GM23248 (cell line): ENCODE results near the gene SLC24A5. TPM values are rescaled to one million over a fixed set of nuclear protein-coding genes. Genes with fewer than 3 reads are reported as not detected.

Experiments used
- DNase-seq: peaks from one replicate; pipeline ENCODE4 v3.0.0-alpha.2; 2015
- H2AFZ ChIP-seq: fragments of 200-600 bp; sonication (generic); 2 replicates; pipeline ENCODE4 v1.6.1; 2016; ENCODE audit warnings: antibody characterized with exemption
- H3F3A ChIP-seq: fragments of 200-600 bp; sonication (generic); 2 replicates; pipeline ENCODE4 v1.6.1; 2016; ENCODE audit warnings: mild to moderate bottlenecking, antibody characterized with exemption, mixed run types; ENCODE audit not compliant: insufficient read depth
- H3K27ac ChIP-seq: fragments of 200-600 bp; sonication (generic); 2 replicates; pipeline ENCODE4 v1.5.1; 2016; ENCODE audit warnings: mild to moderate bottlenecking
- H3K27me3 ChIP-seq: fragments of 200-600 bp; sonication (generic); replicated peaks from 2 replicates; pipeline ENCODE4 v1.6.1; 2016; ENCODE audit warnings: mild to moderate bottlenecking; ENCODE audit not compliant: insufficient read depth
- H3K36me3 ChIP-seq: fragments of 200-600 bp; sonication (generic); 2 replicates; pipeline ENCODE4 v1.6.1; 2016; ENCODE audit warnings: low read depth, mild to moderate bottlenecking
- H3K4me1 ChIP-seq: fragments of 200-600 bp; sonication (generic); 2 replicates; pipeline ENCODE4 v1.6.1; 2016; ENCODE audit warnings: mild to moderate bottlenecking; ENCODE audit not compliant: insufficient read depth
- H3K4me2 ChIP-seq: fragments of 200-600 bp; sonication (generic); one replicate; pipeline ENCODE4 v1.6.1; 2016; ENCODE audit warnings: mild to moderate bottlenecking; ENCODE audit not compliant: unreplicated experiment
- H3K4me3 ChIP-seq: fragments of 200-600 bp; sonication (generic); 2 replicates; pipeline ENCODE4 v1.5.1; 2016; ENCODE audit warnings: mild to moderate bottlenecking
- H3K79me2 ChIP-seq: fragments of 200-600 bp; sonication (generic); 2 replicates; pipeline ENCODE4 v1.6.1; 2016; ENCODE audit warnings: mild to moderate bottlenecking; ENCODE audit not compliant: insufficient read depth
- H3K9ac ChIP-seq: fragments of 200-600 bp; sonication (generic); 2 replicates; pipeline ENCODE4 v1.6.1; 2016; ENCODE audit warnings: mild to moderate bottlenecking
- H3K9me2 ChIP-seq: fragments of 200-600 bp; sonication (generic); 2 replicates; pipeline ENCODE4 v1.6.1; 2016; ENCODE audit warnings: mixed run types, mild to moderate bottlenecking, moderate library complexity; ENCODE audit not compliant: insufficient read depth
- H3K9me3 ChIP-seq: fragments of 200-600 bp; sonication (generic); one replicate; pipeline ENCODE4 v1.6.1; 2017; ENCODE audit warnings: low read depth
- H4K20me1 ChIP-seq: fragments of 200-600 bp; sonication (generic); 2 replicates; pipeline ENCODE4 v1.6.0; 2016; ENCODE audit not compliant: insufficient read depth
- EZH2 ChIP-seq: fragments of 200-600 bp; sonication (generic); IDR thresholded peaks from 2 replicates; pipeline ENCODE4 v1.6.1; 2018; ENCODE audit warnings: antibody characterized with exemption, mild to moderate bottlenecking; ENCODE audit not compliant: insufficient read depth, poor library complexity, severe bottlenecking
- EZH2phosphoT487 ChIP-seq: fragments of 200-600 bp; sonication (generic); IDR thresholded peaks from 2 replicates; pipeline ENCODE4 v1.6.1; 2018; ENCODE audit warnings: antibody characterized with exemption, moderate library complexity, mild to moderate bottlenecking, low read depth; ENCODE audit not compliant: insufficient read depth
- WGBS, 2 experiments: methylation state at CpG; one replicate each; pipeline ENCODE4 v1.1.6; 2015 to 2017; ENCODE audit warnings: low lambda C conversion rate in 2 of 2, low coverage in 1 of 2; ENCODE audit errors: missing lambda C conversion rate in 2 of 2; 5-methylcytosine and 5-hydroxymethylcytosine counted together
- in situ Hi-C: fragments of 300-500 bp; cut with MboI; formaldehyde crosslinking; loops from 2 replicates; pipeline ENCODE4 v1.15.0; 2020
- polyA plus RNA-seq: library from polyadenylated mRNA; unstranded; fragments of >200 nt; fragmentation: Nextera tagmentation; extraction: Ambion mirVana; gene quantifications from 2 replicates; pipeline ENCODE4 v1.2.1, GENCODE V29; 2016
- total RNA-seq: library from RNA; depleted of rRNA; stranded (reverse); fragments of >200 nt; shearing (Covaris generic); gene quantifications from 2 replicates; pipeline ENCODE4 v1.2.3, GENCODE V29; 2014

The SLC24A5 gene
- total and polyA plus RNA-seq, 2 experiments from 2014 or later, result not detected

DNA sequence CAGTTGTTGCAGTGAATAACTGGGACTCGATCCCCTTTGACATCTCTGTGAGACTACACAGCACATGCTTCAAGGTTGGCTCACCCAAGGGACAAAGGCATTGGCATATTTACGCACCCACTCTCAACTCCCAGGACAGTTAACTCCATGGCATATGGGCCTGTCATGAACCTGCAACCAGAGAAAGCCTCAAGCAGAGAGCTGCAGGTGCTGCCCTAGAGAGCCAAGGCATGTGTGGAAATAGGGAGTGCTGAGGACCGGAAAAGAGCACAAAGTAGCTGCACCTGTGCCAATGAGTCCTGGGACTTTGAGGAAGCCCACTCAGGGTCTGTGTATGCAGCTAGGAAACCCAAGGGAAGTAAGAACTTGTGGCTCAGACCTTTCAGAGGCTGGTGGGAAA, 32.9 kb upstream of the SLC24A5 start:
- in situ Hi-C loops, result no loop called here
- 57 to 60% methylated on average over 3 of the region's 3 CpGs for WGBS, 2 experiments
- TF ChIP-seq EZH2, result no peak
- no peak for TF ChIP-seq EZH2phosphoT487

DNA sequence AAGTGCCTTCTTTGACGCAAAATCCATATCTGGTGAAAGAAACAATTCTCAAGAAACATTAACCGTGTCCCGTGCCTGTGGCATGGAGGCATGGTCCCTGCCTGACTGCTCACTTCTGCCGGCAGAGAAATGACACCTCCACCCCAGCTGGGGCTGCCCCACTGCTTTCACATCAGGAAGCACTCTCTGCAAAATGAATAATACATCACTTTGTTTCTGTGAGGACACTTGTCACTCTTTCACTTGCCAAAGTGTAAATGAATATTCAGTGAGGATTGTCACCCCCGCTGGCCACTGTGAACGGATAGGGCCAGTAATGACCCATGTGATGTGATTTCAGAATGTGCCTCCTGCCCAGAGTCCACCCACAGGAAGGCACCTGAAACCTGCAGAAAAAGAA, 31.1 kb upstream of the SLC24A5 start:
- TF ChIP-seq EZH2phosphoT487 (no peak), EZH2 (no peak)
- Histone ChIP-seq H3K4me1 (peaks cover 6% of the 10 kb centered on the region; the same call in 1 of the 2 replicates), H2AFZ (no peak overlapping the region), H3K9me3 (no peaks in the 10 kb centered on the region), H3K27me3 (0 out of 2 replicates have a peak, but pooled peaks cover 8% of the 10 kb centered on the region), H3K36me3 (no peaks in the 10 kb centered on the region), H3F3A (no peaks in the 10 kb centered on the region), H4K20me1 (no peaks in the 10 kb centered on the region), H3K79me2 (no peaks in the 10 kb centered on the region), H3K4me3 (no peak overlapping the region), H3K4me2 (no peak overlapping the region), H3K9me2 (no peaks in the 10 kb centered on the region), H3K9ac (no peak overlapping the region), H3K27ac (no peak overlapping the region)
- in situ Hi-C loops, result no loop called here
- DNase-seq, result no peak
- WGBS, 2 experiments, result 52 to 55% methylated on average over 6 of the region's 6 CpGs

More for the DNA sequence above, 32.9 kb upstream of the SLC24A5 start:
- H3K4me3 ChIP-seq, result no peak overlapping the region
- H3F3A ChIP-seq, result no peaks in the 10 kb centered on the region
- DNase-seq, result no peak
- H3K9me3 ChIP-seq, result no peaks in the 10 kb centered on the region
- no peak overlapping the region for H2AFZ ChIP-seq
- H3K9me2 ChIP-seq, result no peaks in the 10 kb centered on the region
- peaks cover 6% of the 10 kb centered on the region; the same call in 1 of the 2 replicates for H3K4me1 ChIP-seq
- 0 out of 2 replicates have a peak, but pooled peaks cover 15% of the 10 kb centered on the region for H3K27me3 ChIP-seq
- no peaks in the 10 kb centered on the region for H3K79me2 ChIP-seq
- no peak overlapping the region for H3K4me2 ChIP-seq
- H3K9ac ChIP-seq, result no peak overlapping the region
- no peaks in the 10 kb centered on the region for H4K20me1 ChIP-seq
- no peak overlapping the region for H3K27ac ChIP-seq
- no peaks in the 10 kb centered on the region for H3K36me3 ChIP-seq

DNA sequence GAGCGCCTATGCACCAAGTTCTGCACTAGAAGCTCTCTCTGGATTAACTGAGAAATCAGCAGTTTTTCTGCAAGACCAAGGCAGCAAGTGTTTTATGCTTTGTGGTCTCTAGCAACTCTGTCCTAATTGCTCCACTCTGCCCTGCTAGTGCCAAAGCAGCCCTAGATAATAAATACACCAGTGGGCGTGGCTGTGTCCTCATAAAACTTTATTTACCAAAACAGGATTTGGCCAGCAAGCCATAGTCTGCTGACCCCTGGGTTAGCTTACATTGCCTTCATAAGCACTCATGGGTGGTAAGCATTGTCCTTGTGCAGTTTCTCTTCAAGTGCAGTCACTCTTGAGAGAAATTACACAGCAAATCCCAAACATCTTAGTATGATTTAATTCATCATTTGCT, 30.7 kb upstream of the SLC24A5 start:
- Histone ChIP-seq H3K79me2 (no peaks in the 10 kb centered on the region), H3K4me1 (peaks cover 6% of the 10 kb centered on the region; the same call in 1 of the 2 replicates), H3K27me3 (0 out of 2 replicates have a peak, but pooled peaks cover 5% of the 10 kb centered on the region), H3K36me3 (no peaks in the 10 kb centered on the region), H4K20me1 (no peaks in the 10 kb centered on the region), H3K27ac (no peak overlapping the region), H3K4me3 (no peak overlapping the region), H3K9me3 (no peaks in the 10 kb centered on the region), H3K9ac (no peak overlapping the region), H3K4me2 (no peak overlapping the region), H2AFZ (no peak overlapping the region), H3F3A (no peaks in the 10 kb centered on the region), H3K9me2 (no peaks in the 10 kb centered on the region)
- TF ChIP-seq EZH2phosphoT487, result no peak
- TF ChIP-seq EZH2, result no peak
- WGBS, 2 experiments, result 33 to 41% methylated on average over 2 of the region's 2 CpGs
- in situ Hi-C loops, result no loop called here
- DNase-seq, result no peak

DNA sequence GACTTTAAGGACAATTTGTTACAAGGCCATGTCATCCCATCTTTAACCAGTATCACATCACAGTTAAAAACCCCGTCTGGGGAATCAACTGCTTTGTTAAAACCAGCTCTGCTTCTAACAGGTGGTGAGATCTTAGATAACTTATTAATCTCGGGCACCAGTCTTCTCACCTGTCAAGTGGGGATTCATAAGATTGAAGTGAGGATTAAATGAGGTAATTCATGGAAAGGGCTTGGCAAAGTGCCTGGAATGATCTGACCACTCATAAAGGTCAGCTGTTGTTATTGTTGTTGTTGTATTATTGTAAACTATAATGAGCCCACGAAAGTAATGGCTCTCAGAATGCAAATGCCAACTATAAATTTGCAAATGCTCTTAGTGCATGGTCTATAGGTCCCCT, 30.1 kb upstream of the SLC24A5 start:
- Histone ChIP-seq H3K27me3 (0 out of 2 replicates have a peak, but pooled peaks cover 5% of the 10 kb centered on the region), H3K4me1 (peaks cover 6% of the 10 kb centered on the region; the same call in 1 of the 2 replicates), H2AFZ (no peak overlapping the region), H3K9ac (no peak overlapping the region), H3K36me3 (no peaks in the 10 kb centered on the region), H3K9me2 (no peaks in the 10 kb centered on the region), H3K4me2 (no peak overlapping the region), H3K9me3 (no peaks in the 10 kb centered on the region), H3K4me3 (no peak overlapping the region), H4K20me1 (no peaks in the 10 kb centered on the region), H3K27ac (no peak overlapping the region), H3F3A (no peaks in the 10 kb centered on the region), H3K79me2 (no peaks in the 10 kb centered on the region)
- 45 to 48% methylated on average over 3 of the region's 3 CpGs for WGBS, 2 experiments
- in situ Hi-C loops, result no loop called here
- DNase-seq, result no peak
- TF ChIP-seq EZH2 (no peak), EZH2phosphoT487 (no peak)
